ENCODE data around the gene HTR4. TPM values are rescaled to one million over a fixed set of nuclear protein-coding genes. Genes with fewer than 3 reads are reported as not detected.
"Not testable (repeated sequence)": the region's sequence is repeated elsewhere in the genome, so short reads cannot be mapped to it uniquely, and the experiment has no call there.

The HTR4 gene
- total RNA-seq, 2 experiments from 2014 or later = not detected

GRCh38 chr5:148685520-148686134, 31.3 kb upstream of the HTR4 start:
- CTCF ChIA-PET = interaction anchor here (1.8 kb wide), 1 partner anchor 9 kb away, joined by 5 read pairs; no protein-coding TSS in a partner anchor
- DNase-seq = no peak
- Mint-ChIP-seq H3K4me1 (ENCODE audit: low read depth) (no peaks in the 10 kb centered on the region), H3K36me3 (ENCODE audit: low read depth) (no peaks in the 10 kb centered on the region), H3K27ac (no peak overlapping the region), H3K9me3 (peaks cover 9% of the 10 kb centered on the region), H3K4me3 (no peak overlapping the region), H3K27me3 (ENCODE audit: low read depth) (peaks cover 16% of the 10 kb centered on the region)
- intact Hi-C loops (cut with micrococcal nuclease) = no loop called here

GRCh38 chr5:148684528-148684927, 30.2 kb upstream of the HTR4 start:
- Mint-ChIP-seq H3K4me3 (no peak overlapping the region), H3K27ac (no peak overlapping the region), H3K27me3 (ENCODE audit: low read depth) (peaks cover 21% of the 10 kb centered on the region), H3K9me3 (peaks cover 9% of the 10 kb centered on the region), H3K36me3 (ENCODE audit: low read depth) (no peaks in the 10 kb centered on the region), H3K4me1 (ENCODE audit: low read depth) (no peaks in the 10 kb centered on the region)
- CTCF ChIA-PET = no interaction called here
- DNase-seq = no peak
- intact Hi-C loops (cut with micrococcal nuclease) = no loop called here

DNA sequence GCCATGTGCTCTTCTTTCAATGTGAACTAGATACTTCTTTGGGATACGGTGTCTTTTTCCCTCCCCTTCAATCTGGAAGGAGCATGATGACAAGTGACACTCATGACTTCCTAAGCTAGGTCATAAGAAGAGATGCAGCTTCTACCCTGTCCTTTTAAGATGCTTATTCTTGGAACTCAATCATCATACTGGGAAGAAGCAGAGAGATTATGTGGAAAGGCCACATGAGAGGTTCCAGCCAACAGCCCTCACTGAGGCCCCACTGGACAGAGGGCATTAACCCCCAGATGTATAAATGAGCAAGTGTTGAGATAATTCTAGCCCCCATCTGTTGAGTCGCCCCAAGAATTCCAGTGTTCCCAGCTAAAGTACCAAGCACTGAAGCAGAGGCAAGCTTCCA, 29.3 kb upstream of the HTR4 start:
- peaks cover 21% of the 10 kb centered on the region for H3K27me3 Mint-ChIP-seq (ENCODE audit: low read depth)
- no peak for DNase-seq

DNA sequence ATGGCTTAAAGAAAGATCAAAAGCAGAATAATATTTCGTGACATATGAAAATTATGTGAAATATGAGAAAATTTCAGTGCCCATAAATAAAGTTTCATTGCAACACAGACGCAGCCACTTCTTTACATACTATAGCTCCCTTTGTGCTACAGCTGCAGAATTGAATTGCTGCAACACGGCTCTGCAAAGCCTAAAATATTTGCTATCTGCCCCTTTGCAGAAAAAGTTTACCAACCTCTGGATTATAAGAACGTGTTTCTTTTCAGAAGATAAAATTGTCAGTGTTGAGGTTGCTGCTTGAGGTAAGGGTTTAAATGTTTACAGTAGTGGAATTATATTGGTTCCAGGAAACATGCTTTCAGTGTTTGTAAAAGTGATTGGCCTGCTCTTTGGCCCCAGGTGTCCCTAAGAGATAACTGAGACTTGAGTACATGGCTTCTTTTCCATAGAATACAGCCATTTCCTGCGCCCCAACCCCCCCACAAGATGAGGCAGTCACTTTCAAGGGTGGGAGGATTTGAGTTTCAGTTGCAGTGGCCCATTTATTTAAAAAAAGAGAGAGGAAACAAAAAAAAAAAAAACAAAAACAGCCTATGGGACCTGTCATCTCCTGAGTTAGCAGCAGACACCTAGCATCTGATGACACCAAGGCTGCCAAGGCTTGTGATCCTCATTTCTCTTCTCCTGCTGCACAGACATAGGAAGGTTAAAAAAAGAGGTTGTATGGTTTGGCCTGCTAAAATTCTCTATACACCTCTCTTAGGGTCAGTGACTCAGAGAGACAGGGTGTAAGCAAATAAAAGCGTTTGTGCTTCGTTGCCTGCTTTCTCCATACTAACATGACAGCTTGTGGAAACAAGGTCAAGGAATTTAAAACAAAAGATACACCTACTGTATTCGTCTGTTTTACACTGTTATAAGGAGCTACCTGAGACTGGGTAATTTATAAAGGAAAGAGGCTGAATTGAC, 28.0 kb upstream of the HTR4 start:
- intact Hi-C loops (cut with micrococcal nuclease) = no loop called here
- CTCF ChIA-PET = interaction anchor here (1.0 kb wide), 1 partner anchor 48 kb away, joined by 3 read pairs; no protein-coding TSS in a partner anchor
- no peaks in the 10 kb centered on the region for H3K36me3 Mint-ChIP-seq (ENCODE audit: low read depth)

More for the DNA sequence above, 29.3 kb upstream of the HTR4 start:
- Mint-ChIP-seq H3K27ac (no peak overlapping the region), H3K4me3 (no peak overlapping the region), H3K4me1 (ENCODE audit: low read depth) (no peaks in the 10 kb centered on the region), H3K9me3 (peaks cover 7% of the 10 kb centered on the region), H3K36me3 (ENCODE audit: low read depth) (no peaks in the 10 kb centered on the region)
- CTCF ChIA-PET = no interaction called here
- intact Hi-C loops (cut with micrococcal nuclease) = no loop called here

GRCh38 chr5:148681157-148682057, 27.1 kb upstream of the HTR4 start:
- H3K9me3 Mint-ChIP-seq = no peaks in the 10 kb centered on the region
- no peaks in the 10 kb centered on the region for H3K4me1 Mint-ChIP-seq (ENCODE audit: low read depth)
- intact Hi-C loops (cut with micrococcal nuclease) = no loop called here
- no peak for DNase-seq
- H3K4me3 Mint-ChIP-seq = no peak overlapping the region
- H3K36me3 Mint-ChIP-seq (ENCODE audit: low read depth) = no peaks in the 10 kb centered on the region
- H3K27ac Mint-ChIP-seq = no peak overlapping the region
- CTCF ChIA-PET = interaction anchor here (1.0 kb wide), 1 partner anchor 49 kb away, joined by 3 read pairs; no protein-coding TSS in a partner anchor
- peaks cover 15% of the 10 kb centered on the region for H3K27me3 Mint-ChIP-seq (ENCODE audit: low read depth)

More for the DNA sequence above, 28.0 kb upstream of the HTR4 start:
- H3K27ac Mint-ChIP-seq = no peak overlapping the region
- peaks cover 19% of the 10 kb centered on the region for H3K27me3 Mint-ChIP-seq (ENCODE audit: low read depth)
- no peaks in the 10 kb centered on the region for H3K9me3 Mint-ChIP-seq
- no peak for DNase-seq
- no peaks in the 10 kb centered on the region for H3K4me1 Mint-ChIP-seq (ENCODE audit: low read depth)
- no peak overlapping the region for H3K4me3 Mint-ChIP-seq

DNA sequence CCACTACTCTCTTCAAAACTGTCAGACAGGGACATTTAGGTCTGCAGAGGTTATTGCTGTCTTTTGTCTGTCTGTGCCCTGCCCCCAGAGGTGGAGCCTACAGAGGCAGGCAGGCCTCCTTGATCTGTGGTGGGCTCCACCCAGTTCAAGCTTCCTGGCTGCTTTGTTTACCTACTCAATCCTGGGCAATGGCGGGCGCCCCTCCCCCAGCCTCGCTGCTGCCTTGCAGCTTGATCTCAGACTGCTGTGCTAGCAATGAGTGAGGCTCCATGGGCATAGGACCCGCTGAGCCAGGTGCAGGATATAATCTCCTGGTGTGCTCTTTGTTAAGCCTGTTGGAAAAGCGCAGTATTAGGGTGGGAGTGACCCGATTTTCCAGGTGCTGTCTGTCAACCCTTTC, 19.4 kb upstream of the HTR4 start:
- H3K4me3 Mint-ChIP-seq; CTCF ChIA-PET; H3K27ac Mint-ChIP-seq; intact Hi-C loops (cut with micrococcal nuclease); H3K9me3 Mint-ChIP-seq; DNase-seq; H3K36me3 Mint-ChIP-seq (ENCODE audit: low read depth); H3K4me1 Mint-ChIP-seq (ENCODE audit: low read depth): not testable (repeated sequence)
- H3K27me3 Mint-ChIP-seq (ENCODE audit: low read depth) = peaks cover 11% of the 10 kb centered on the region

GRCh38 chr5:148666353-148666752, 12.0 kb upstream of the HTR4 start:
- Mint-ChIP-seq H3K4me1 (ENCODE audit: low read depth) (no peaks in the 10 kb centered on the region), H3K4me3 (no peak overlapping the region), H3K36me3 (ENCODE audit: low read depth) (no peaks in the 10 kb centered on the region), H3K27ac (no peak overlapping the region), H3K27me3 (ENCODE audit: low read depth) (peaks cover 4% of the 10 kb centered on the region), H3K9me3 (no peaks in the 10 kb centered on the region)
- intact Hi-C loops (cut with micrococcal nuclease) = no loop called here
- DNase-seq = no peak
- CTCF ChIA-PET = interaction anchor here (0.6 kb wide), 1 partner anchor 1780 kb away, joined by 3 read pairs; no protein-coding TSS in a partner anchor

DNA sequence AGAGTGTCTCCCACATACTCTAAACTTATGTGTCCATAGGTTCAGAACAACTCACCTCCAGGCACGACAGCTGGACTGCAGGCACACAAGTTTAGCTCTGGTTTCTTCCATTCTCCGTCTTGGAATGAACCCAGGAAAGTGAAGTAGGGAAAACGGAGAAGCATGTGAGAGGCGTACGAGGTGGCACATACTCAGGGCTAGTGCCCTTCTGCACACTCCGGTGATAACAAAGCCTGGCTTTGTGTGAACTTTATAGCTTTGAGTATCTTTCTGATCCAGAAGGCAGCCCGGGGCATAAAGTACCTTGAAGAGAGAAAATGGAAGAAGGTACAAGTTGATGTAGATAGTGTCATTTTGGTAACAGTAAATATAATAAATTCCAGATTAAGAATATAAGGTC, 11.1 kb upstream of the HTR4 start:
- intact Hi-C loops (cut with micrococcal nuclease) = no loop called here
- DNase-seq = no peak
- H3K36me3 Mint-ChIP-seq (ENCODE audit: low read depth) = no peaks in the 10 kb centered on the region
- H3K4me1 Mint-ChIP-seq (ENCODE audit: low read depth) = no peaks in the 10 kb centered on the region
- no peak overlapping the region for H3K27ac Mint-ChIP-seq
- CTCF ChIA-PET = no interaction called here
- H3K4me3 Mint-ChIP-seq = no peak overlapping the region
- H3K9me3 Mint-ChIP-seq = no peaks in the 10 kb centered on the region
- peaks cover 7% of the 10 kb centered on the region for H3K27me3 Mint-ChIP-seq (ENCODE audit: low read depth)

DNA sequence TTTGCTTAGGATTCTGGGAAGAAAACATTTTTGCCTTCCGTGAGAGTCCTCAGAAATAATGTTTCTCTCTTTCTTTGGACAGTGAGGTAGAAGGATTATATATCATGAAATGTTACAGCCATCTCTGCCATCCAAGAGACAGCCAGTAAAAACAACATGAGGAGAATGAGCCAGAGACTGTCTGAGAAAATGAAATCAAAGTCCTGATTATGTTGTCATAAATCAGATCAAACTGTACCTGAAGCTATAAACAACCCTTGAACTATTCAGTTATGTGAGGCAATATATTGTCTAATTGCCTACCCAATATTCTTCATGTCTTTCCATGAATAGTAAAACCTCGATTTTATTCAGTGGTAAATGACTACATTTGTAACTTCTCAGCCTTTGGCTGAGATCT, 9.2 kb upstream of the HTR4 start:
- intact Hi-C loops (cut with micrococcal nuclease) = no loop called here
- no peaks in the 10 kb centered on the region for H3K4me1 Mint-ChIP-seq (ENCODE audit: low read depth)

DNA sequence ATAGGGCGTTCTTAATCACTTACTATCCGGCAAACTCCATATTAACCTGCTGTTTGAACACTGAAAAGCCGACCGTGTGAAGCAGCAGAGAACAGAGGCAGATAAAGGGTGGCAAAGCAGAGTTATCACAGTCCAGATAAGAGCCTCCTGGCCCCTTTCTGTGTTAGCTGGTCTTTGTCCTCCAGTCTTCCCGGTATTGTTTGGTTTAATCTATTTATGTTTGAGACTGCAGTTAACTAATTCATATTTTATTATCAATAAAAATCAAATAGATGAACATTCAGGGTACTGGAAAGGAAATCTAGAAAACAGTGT, 6.0 kb upstream of the HTR4 start:
- CTCF ChIA-PET = no interaction called here
- Mint-ChIP-seq H3K4me1 (ENCODE audit: low read depth) (no peaks in the 10 kb centered on the region), H3K4me3 (no peak overlapping the region), H3K27me3 (ENCODE audit: low read depth) (peaks cover 23% of the 10 kb centered on the region), H3K36me3 (ENCODE audit: low read depth) (no peaks in the 10 kb centered on the region), H3K9me3 (no peaks in the 10 kb centered on the region), H3K27ac (no peak overlapping the region)
- intact Hi-C loops (cut with micrococcal nuclease) = no loop called here
- DNase-seq = no peak

More for the DNA sequence above, 9.2 kb upstream of the HTR4 start:
- no peak overlapping the region for H3K27ac Mint-ChIP-seq
- CTCF ChIA-PET = interaction anchor here (1.4 kb wide), 1 partner anchor 67 kb away, joined by 5 read pairs; no protein-coding TSS in a partner anchor
- H3K4me3 Mint-ChIP-seq = no peak overlapping the region
- H3K36me3 Mint-ChIP-seq (ENCODE audit: low read depth) = no peaks in the 10 kb centered on the region
- H3K27me3 Mint-ChIP-seq (ENCODE audit: low read depth) = peaks cover 10% of the 10 kb centered on the region
- H3K9me3 Mint-ChIP-seq = no peaks in the 10 kb centered on the region
- no peak for DNase-seq

DNA sequence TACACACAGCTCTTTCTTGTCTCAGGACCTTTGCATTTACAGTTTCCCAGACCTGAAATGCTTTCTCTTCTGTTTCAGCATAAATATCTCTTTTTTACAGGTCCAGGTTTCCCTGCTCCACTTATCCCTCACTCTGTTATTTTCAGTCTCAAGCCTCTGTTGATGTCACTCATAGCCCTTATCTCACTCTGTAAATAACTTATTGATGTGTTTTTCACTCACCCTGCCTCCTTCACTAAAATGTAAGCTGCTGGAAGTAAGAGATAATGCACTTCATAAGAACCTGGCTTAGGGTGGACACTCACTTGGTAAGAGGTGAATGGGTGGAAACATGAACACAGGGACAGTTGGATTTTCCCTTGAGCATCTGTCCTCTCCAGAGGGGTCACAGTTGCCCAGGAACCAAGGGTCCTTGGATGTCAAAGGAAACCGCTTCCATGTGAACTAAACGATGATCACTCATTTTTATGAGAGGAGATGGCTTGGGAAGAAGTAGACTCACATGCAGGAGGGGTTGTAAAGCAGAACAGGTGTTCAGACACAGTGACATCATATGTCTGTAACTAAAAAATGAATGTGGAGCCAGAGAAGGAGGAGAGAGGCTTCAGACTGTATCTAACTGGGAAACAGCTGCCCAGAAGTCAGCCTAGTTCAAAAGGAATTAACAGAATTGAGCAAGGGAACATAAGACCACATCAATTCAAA, 5.5 kb upstream of the HTR4 start:
- CTCF ChIA-PET = no interaction called here
- no peaks in the 10 kb centered on the region for H3K36me3 Mint-ChIP-seq (ENCODE audit: low read depth)
- intact Hi-C loops (cut with micrococcal nuclease) = no loop called here
- H3K4me1 Mint-ChIP-seq (ENCODE audit: low read depth) = no peaks in the 10 kb centered on the region
- peaks cover 26% of the 10 kb centered on the region for H3K27me3 Mint-ChIP-seq (ENCODE audit: low read depth)
- H3K9me3 Mint-ChIP-seq = no peaks in the 10 kb centered on the region
- H3K27ac Mint-ChIP-seq = no peak overlapping the region
- H3K4me3 Mint-ChIP-seq = no peak overlapping the region
- no peak for DNase-seq

Data from activated naive CD4-positive, alpha-beta T cell treated with anti-CD3 and anti-CD28 coated beads for 36 hours (primary cell).